ENCODE results near the gene ZNF322.

GRCh38 chr6:26604026-26604425, 55.5 kb downstream of the ZNF322 start:
- TF ChIP-seq SP1 (IDR thresholded peaks at IDR 0.05) (no peak), LEF1 (IDR thresholded peaks at IDR 0.05; ENCODE audit: borderline replicate concordance) (no peak), L3MBTL2 (conservative IDR thresholded peaks at IDR 0.05) (no peak), ELF4 (IDR thresholded peaks at IDR 0.05) (no peak), FOXA1 (IDR thresholded peaks at IDR 0.05) (no peak), FOXM1 (IDR thresholded peaks at IDR 0.05; ENCODE audit: borderline replicate concordance) (no peak), CTBP1 (IDR thresholded peaks at IDR 0.05; ENCODE audit: borderline replicate concordance) (no peak), PKNOX1 (IDR thresholded peaks at IDR 0.05) (no peak), BHLHE40 (IDR thresholded peaks at IDR 0.05; ENCODE audit: borderline replicate concordance) (no peak), TARDBP (IDR thresholded peaks at IDR 0.05) (no peak), FOXK2 (IDR thresholded peaks at IDR 0.05) (no peak), SUZ12 (IDR thresholded peaks at IDR 0.05) (no peak), NFRKB (IDR thresholded peaks at IDR 0.05) (no peak)
